ENCODE data around the gene ZNF526. TPM values are rescaled to one million over a fixed set of nuclear protein-coding genes. Genes with fewer than 3 reads are reported as not detected.

ZNF526 gene
- total and polyA plus RNA-seq, 9 of the 15 experiments (the other 6 are each of a cell fraction or from before 2014, with no cell fraction given) = 1.3 to 17.9 (median 6.2) TPM

GRCh38 chr19:42268142-42268703, 48.1 kb downstream of the ZNF526 start (continued):
- TF ChIP-seq ETV5 (CRISPR knock-in tag; IDR thresholded peaks at IDR 0.05; ENCODE audit: low read depth) (no peak), ZNF668 (CRISPR knock-in tag; IDR thresholded peaks at IDR 0.05) (no peak), CBX5 (IDR thresholded peaks at IDR 0.05; ENCODE audit: borderline replicate concordance, low read depth) (no peak), ZNF717 (CRISPR knock-in tag; IDR thresholded peaks at IDR 0.05) (no peak), STAT5B (CRISPR knock-in tag; IDR thresholded peaks at IDR 0.05) (no peak), ZBTB33 (CRISPR knock-in tag; IDR thresholded peaks at IDR 0.05) (no peak), ZNF695 (CRISPR knock-in tag; IDR thresholded peaks at IDR 0.05) (no peak), ZBTB2 (IDR thresholded peaks at IDR 0.05) (no peak), RUNX1 (IDR thresholded peaks at IDR 0.05; ENCODE audit: low read depth) (no peak), CREB1 (IDR thresholded peaks at IDR 0.05) (peak; percentile 14), CREB1 (CRISPR knock-in tag; IDR thresholded peaks at IDR 0.05) (peak; percentile 70), ZNF75A (CRISPR knock-in tag; IDR thresholded peaks at IDR 0.05) (no peak), TBP (optimal IDR thresholded peaks at IDR 0.05; ENCODE audit: low read depth, low read length) (peak; percentile 70), ZNF785 (CRISPR knock-in tag; IDR thresholded peaks at IDR 0.05) (no peak), NRF1 (conservative IDR thresholded peaks at IDR 0.05 in 1 of 2, IDR thresholded peaks at IDR 0.05 in 1 of 2) (peak; percentile 65 to 71; a peak in 3 of 4 replicates), EGR1 (conservative IDR thresholded peaks at IDR 0.05) (no peak; the same call in 1 of the 2 replicates), ZHX1 (conservative IDR thresholded peaks at IDR 0.05; ENCODE audit: low read length) (no peak), ZNF133 (CRISPR knock-in tag; IDR thresholded peaks at IDR 0.05) (no peak), MAFK (IDR thresholded peaks at IDR 0.05; ENCODE audit: low read length) (no peak; the same call in 1 of the 2 replicates), RNF219 (CRISPR knock-in tag; IDR thresholded peaks at IDR 0.05) (no peak), ZKSCAN8 (CRISPR knock-in tag; IDR thresholded peaks at IDR 0.05) (no peak), PTTG1 (tag; IDR thresholded peaks at IDR 0.05; ENCODE audit: low read depth) (no peak), MAZ (CRISPR knock-in tag; conservative IDR thresholded peaks at IDR 0.05 in 1 of 2, IDR thresholded peaks at IDR 0.05 in 1 of 2) (peak in 1 of 2 experiments; percentile 76; a peak in 3 of 4 replicates)

Data from K562 (cell line).